ENCODE data around the gene HDAC11. TPM values are rescaled to one million over a fixed set of nuclear protein-coding genes. Genes with fewer than 3 reads are reported as not detected.

HDAC11 gene
- total RNA-seq, 2 donors from 2014 or later, result 24.0 to 36.1 TPM

DNA sequence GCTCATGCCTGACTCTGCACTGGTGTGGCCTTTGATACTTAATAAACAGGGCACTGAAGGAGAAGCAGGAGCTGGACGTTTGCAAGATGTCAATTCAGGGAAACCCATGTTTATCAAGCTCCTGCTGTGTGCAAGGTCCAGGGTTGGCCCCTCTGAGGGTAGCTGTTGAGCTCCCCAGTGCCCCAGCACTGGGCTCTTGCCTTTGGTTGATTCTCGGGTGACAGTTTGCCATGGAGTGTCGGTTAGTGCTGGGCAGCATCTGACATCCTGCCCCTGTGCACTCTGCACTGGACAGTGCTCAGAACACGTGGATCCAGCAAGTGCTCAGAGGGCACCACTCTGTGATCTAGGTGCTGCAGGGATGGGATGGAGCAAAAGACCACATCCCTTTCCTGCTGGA lies 7.3 kb downstream of the HDAC11 start:
- DNase-seq, result no peak
- H3K27ac ChIP-seq, result no peak overlapping the region
- H3K4me3 ChIP-seq, result no peak overlapping the region
- H3K36me3 ChIP-seq, result no peaks in the 10 kb centered on the region
- no peak overlapping the region for H3K9ac ChIP-seq (ENCODE audit: low read depth in 2 of 2, low read length in 2 of 2)
- peaks cover 12% of the 10 kb centered on the region for H3K4me1 ChIP-seq
- H3K27me3 ChIP-seq, result no peaks in the 10 kb centered on the region
- intact Hi-C loops (cut with DNase I), result no loop called here
- H3K9me3 ChIP-seq, result no peaks in the 10 kb centered on the region
- TF ChIP-seq, protein P1, sequence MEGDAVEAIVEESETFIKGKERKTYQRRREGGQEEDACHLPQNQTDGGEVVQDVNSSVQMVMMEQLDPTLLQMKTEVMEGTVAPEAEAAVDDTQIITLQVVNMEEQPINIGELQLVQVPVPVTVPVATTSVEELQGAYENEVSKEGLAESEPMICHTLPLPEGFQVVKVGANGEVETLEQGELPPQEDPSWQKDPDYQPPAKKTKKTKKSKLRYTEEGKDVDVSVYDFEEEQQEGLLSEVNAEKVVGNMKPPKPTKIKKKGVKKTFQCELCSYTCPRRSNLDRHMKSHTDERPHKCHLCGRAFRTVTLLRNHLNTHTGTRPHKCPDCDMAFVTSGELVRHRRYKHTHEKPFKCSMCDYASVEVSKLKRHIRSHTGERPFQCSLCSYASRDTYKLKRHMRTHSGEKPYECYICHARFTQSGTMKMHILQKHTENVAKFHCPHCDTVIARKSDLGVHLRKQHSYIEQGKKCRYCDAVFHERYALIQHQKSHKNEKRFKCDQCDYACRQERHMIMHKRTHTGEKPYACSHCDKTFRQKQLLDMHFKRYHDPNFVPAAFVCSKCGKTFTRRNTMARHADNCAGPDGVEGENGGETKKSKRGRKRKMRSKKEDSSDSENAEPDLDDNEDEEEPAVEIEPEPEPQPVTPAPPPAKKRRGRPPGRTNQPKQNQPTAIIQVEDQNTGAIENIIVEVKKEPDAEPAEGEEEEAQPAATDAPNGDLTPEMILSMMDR (IDR thresholded peaks at IDR 0.05), result no peak

DNA sequence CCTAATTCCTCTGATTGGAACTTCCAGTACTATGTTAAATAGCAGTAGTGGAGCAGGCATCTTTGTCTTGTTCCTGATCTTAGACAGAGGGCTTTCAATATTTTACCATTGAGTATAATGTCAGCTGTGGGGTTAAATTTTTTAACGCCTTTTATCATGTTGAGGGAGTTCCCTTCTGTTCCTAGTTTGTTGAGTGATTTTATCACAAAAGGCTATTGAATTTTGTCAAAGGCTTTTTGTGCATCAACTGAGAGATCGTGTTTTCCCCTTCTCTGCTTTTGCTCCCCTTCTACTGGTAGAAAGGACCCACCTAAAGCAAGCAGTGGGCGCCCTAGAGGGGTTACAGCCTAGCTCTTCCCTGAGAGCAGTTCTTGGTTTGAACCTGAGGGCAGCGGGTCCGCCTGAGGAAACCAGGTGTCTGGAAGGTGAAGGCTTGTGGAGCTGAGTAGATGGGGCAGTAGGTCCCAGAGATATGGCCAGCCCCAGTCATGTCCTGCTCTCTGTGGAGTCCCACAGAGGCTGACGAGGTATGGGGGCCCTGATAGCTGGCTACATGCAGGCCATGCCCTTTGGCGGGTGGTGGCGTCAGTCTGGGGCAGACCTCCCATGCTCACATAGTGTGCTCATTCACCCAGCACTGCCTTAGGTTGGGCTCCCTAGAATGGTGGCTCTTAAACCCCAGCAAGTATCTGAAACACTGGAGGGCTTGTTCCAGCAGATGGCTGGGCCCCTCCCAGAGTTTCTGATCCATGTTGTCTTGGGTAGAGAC lies 11.3 kb downstream of the HDAC11 start:
- no peaks in the 10 kb centered on the region for H3K36me3 ChIP-seq
- intact Hi-C loops (cut with DNase I), result no loop called here

GRCh38 chr3:13492048-13492447 lies 11.9 kb downstream of the HDAC11 start:
- no peaks in the 10 kb centered on the region for H3K9me3 ChIP-seq
- H3K9ac ChIP-seq (ENCODE audit: low read depth in 2 of 2, low read length in 2 of 2), result no peak overlapping the region
- no peak overlapping the region for H3K27ac ChIP-seq
- TF ChIP-seq, protein P1 (IDR thresholded peaks at IDR 0.05), result no peak
- no peaks in the 10 kb centered on the region for H3K36me3 ChIP-seq
- H3K27me3 ChIP-seq, result no peaks in the 10 kb centered on the region
- H3K4me3 ChIP-seq, result no peak overlapping the region
- H3K4me1 ChIP-seq, result no peaks in the 10 kb centered on the region
- intact Hi-C loops (cut with DNase I), result no loop called here
- DNase-seq, result no peak

More for the DNA sequence above, 11.3 kb downstream of the HDAC11 start:
- TF ChIP-seq, protein P1 (IDR thresholded peaks at IDR 0.05), result no peak
- no peak overlapping the region for H3K27ac ChIP-seq
- no peak for DNase-seq
- H3K4me1 ChIP-seq, result no peaks in the 10 kb centered on the region
- H3K27me3 ChIP-seq, result no peaks in the 10 kb centered on the region
- H3K9ac ChIP-seq (ENCODE audit: low read depth in 2 of 2, low read length in 2 of 2), result no peak overlapping the region
- no peak overlapping the region for H3K4me3 ChIP-seq
- H3K9me3 ChIP-seq, result no peaks in the 10 kb centered on the region

DNA sequence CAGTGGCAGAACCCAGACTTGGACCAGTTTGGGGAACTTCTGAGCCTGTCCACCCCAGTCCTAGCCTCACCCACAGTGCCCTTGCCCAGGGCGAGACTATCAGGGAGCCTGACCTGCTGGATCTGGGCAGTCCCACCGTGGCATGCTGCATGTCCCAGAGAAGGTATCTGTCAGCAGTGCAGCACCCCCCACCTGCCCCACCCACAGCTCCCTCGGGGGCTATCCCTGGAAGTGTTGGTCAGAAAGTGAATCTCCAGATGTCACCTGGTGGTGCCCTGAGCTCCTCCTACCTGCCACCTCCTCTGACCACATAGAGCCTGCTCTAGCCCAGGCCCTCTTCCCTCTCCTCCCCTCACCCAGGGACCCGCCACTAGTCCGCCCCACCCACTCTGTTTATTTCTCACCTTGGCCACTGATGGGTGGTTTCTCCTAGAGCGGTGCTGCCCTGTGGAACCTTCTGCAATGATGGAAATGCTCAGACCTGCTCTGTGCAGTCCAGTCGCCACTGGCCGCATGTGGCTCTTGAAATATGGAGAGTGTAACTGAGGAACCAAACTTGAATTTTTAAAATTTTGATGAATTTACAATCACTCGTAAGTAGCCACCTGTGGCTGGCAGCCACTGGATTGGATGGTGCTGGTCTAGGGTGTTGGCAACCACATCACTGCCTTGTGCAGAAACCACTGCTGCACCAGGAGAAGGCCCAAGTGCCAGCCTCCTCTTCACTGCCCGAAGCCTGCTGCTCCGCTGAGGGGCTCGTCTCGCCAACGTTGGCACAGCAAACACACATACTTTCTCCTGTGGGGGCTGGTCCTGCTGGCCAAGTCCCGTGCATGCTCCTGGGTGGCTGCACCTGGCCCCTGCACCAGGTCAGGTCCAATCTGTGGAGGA lies 13.1 kb downstream of the HDAC11 start:
- no peaks in the 10 kb centered on the region for H3K36me3 ChIP-seq
- H3K4me3 ChIP-seq, result no peak overlapping the region
- intact Hi-C loops (cut with DNase I), result no loop called here
- TF ChIP-seq, protein P1 (IDR thresholded peaks at IDR 0.05), result no peak
- no peaks in the 10 kb centered on the region for H3K9me3 ChIP-seq
- no peak for DNase-seq
- no peaks in the 10 kb centered on the region for H3K27me3 ChIP-seq
- H3K27ac ChIP-seq, result no peak overlapping the region
- no peak overlapping the region for H3K9ac ChIP-seq (ENCODE audit: low read depth in 2 of 2, low read length in 2 of 2)
- no peaks in the 10 kb centered on the region for H3K4me1 ChIP-seq

- Histone ChIP-seq H3K4me3 (no peak overlapping the region), H3K9ac (ENCODE audit: low read depth in 2 of 2, low read length in 2 of 2) (no peak overlapping the region), H3K9me3 (no peaks in the 10 kb centered on the region), H3K27me3 (no peaks in the 10 kb centered on the region), H3K36me3 (no peaks in the 10 kb centered on the region), H3K27ac (no peak overlapping the region), H3K4me1 (no peaks in the 10 kb centered on the region)
- DNase-seq, result no peak
- TF ChIP-seq, protein P1 (IDR thresholded peaks at IDR 0.05), result no peak
- intact Hi-C loops (cut with DNase I), result loop anchor here (2.0 kb wide), 1 partner anchor 157 kb away; no protein-coding TSS in a partner anchor
Observed at GRCh38 chr3:13493867-13494441, 13.8 kb downstream of the HDAC11 start.

Measured in colonic mucosa (tissue), 4 donors.